GM23338 (cell line): Measurements from ENCODE around the gene AGAP1. TPM values are rescaled to one million over a fixed set of nuclear protein-coding genes. Genes with fewer than 3 reads are reported as not detected.

Experiments used
- ATAC-seq: fragments of 200-7000 bp; cut with Tn5 transposase; 3 replicates; pipeline ENCODE4 v1.9.1; 2020
- DNase-seq: peaks from one replicate; pipeline ENCODE4 v3.0.0-alpha.2; 2015; ENCODE audit warnings: low spot score
- H2AFZ ChIP-seq: fragments of 200-600 bp; sonication (generic); 2 replicates; pipeline ENCODE4 v1.8.0; 2016; ENCODE audit warnings: antibody characterized with exemption, mild to moderate bottlenecking, moderate library complexity
- H3F3A ChIP-seq: fragments of 200-600 bp; sonication (generic); replicated peaks from 2 replicates; pipeline ENCODE4 v1.8.0; 2017; ENCODE audit warnings: antibody characterized with exemption, mixed run types, low read depth
- H3K27ac ChIP-seq: fragments of 200-600 bp; sonication (generic); 2 replicates; pipeline ENCODE4 v1.6.1; 2016; ENCODE audit warnings: low read depth
- H3K27me3 ChIP-seq: fragments of 200-600 bp; sonication (generic); 2 replicates; pipeline ENCODE4 v1.8.0; 2016; ENCODE audit warnings: mild to moderate bottlenecking, mixed run types, moderate library complexity; ENCODE audit not compliant: insufficient read depth
- H3K36me3 ChIP-seq: fragments of 200-600 bp; sonication (generic); 2 replicates; pipeline ENCODE4 v1.8.0; 2016; ENCODE audit warnings: mild to moderate bottlenecking; ENCODE audit not compliant: insufficient read depth
- H3K4me1 ChIP-seq: fragments of 200-600 bp; sonication (generic); 2 replicates; pipeline ENCODE4 v1.8.0; 2016; ENCODE audit warnings: mild to moderate bottlenecking, moderate library complexity; ENCODE audit not compliant: insufficient read depth
- H3K4me2 ChIP-seq: fragments of 200-600 bp; sonication (generic); 2 replicates; pipeline ENCODE4 v1.7.1; 2017; ENCODE audit warnings: mixed run types
- H3K4me3 ChIP-seq: fragments of 200-600 bp; sonication (generic); 2 replicates; pipeline ENCODE4 v1.6.1; 2016; ENCODE audit warnings: mixed run types
- H3K79me2 ChIP-seq: fragments of 200-600 bp; sonication (generic); replicated peaks from 2 replicates; pipeline ENCODE4 v1.8.0; 2017; ENCODE audit warnings: mild to moderate bottlenecking; ENCODE audit not compliant: insufficient read depth
- H3K9me2 ChIP-seq: fragments of 200-600 bp; sonication (generic); 2 replicates; pipeline ENCODE4 v1.8.0; 2017; ENCODE audit not compliant: insufficient read depth
- H4K20me1 ChIP-seq: fragments of 200-600 bp; sonication (generic); replicated peaks from 2 replicates; pipeline ENCODE4 v1.8.0; 2017; ENCODE audit warnings: mild to moderate bottlenecking; ENCODE audit not compliant: insufficient read depth
- H3K27ac Mint-ChIP-seq: 2 replicates; pipeline ENCODE4 v1.8.0; 2020; ENCODE audit warnings: inconsistent platforms, mild to moderate bottlenecking, moderate library complexity, mixed read lengths
- H3K27me3 Mint-ChIP-seq: 3 replicates; pipeline ENCODE4 v1.8.0; 2022; ENCODE audit warnings: low read depth, mild to moderate bottlenecking, moderate library complexity, mixed read lengths, inconsistent platforms; ENCODE audit not compliant: insufficient read depth, poor library complexity
- H3K36me3 Mint-ChIP-seq: 3 replicates; pipeline ENCODE4 v1.8.0; 2021; ENCODE audit warnings: low read depth, mild to moderate bottlenecking, inconsistent platforms, moderate library complexity, mixed read lengths
- H3K4me1 Mint-ChIP-seq: 3 replicates; pipeline ENCODE4 v1.8.0; 2020; ENCODE audit warnings: mild to moderate bottlenecking, inconsistent platforms, mixed read lengths
- H3K4me3 Mint-ChIP-seq: 3 replicates; pipeline ENCODE4 v1.8.0; 2021; ENCODE audit warnings: moderate library complexity, mild to moderate bottlenecking, inconsistent platforms, mixed read lengths
- H3K9me3 Mint-ChIP-seq: 3 replicates; pipeline ENCODE4 v1.8.0; 2020; ENCODE audit warnings: moderate library complexity, mild to moderate bottlenecking, inconsistent platforms, mixed read lengths
- CREB1 ChIP-seq: fragments of 250-450 bp; sonication (Bioruptor Pico); IDR thresholded peaks from 2 replicates; pipeline ENCODE4 v1.5.0; 2020; ENCODE audit warnings: low read depth, mild to moderate bottlenecking, moderate library complexity
- CTCF ChIP-seq, 2 experiments: fragments of 200-600 bp in 1 of 2; sonication (generic) in 1 of 2; conservative IDR thresholded peaks; 2 replicates each; pipeline versions ENCODE4 v1.5.1 to v1.6.1; 2016 to 2017; ENCODE audit warnings: antibody characterized with exemption in 2 of 2, low read depth in 2 of 2, mild to moderate bottlenecking in 2 of 2, moderate library complexity in 1 of 2
- ETS1 ChIP-seq: IDR thresholded peaks from 2 replicates; pipeline ENCODE4 v1.6.1; 2016; ENCODE audit warnings: antibody characterized with exemption
- EZH2 ChIP-seq: fragments of 200-600 bp; sonication (generic); IDR thresholded peaks from one replicate; pipeline ENCODE4 v1.8.0; 2017; ENCODE audit warnings: antibody characterized with exemption, mild to moderate bottlenecking, low read depth; ENCODE audit not compliant: unreplicated experiment
- EZH2phosphoT487 ChIP-seq: fragments of 200-600 bp; sonication (generic); IDR thresholded peaks from one replicate; pipeline ENCODE4 v1.8.1; 2018; ENCODE audit warnings: antibody characterized with exemption; ENCODE audit not compliant: unreplicated experiment
- JUNB ChIP-seq: IDR thresholded peaks from one replicate; pipeline ENCODE4 v1.6.1; 2016; ENCODE audit warnings: antibody characterized with exemption; ENCODE audit not compliant: unreplicated experiment
- NANOG ChIP-seq: IDR thresholded peaks from 2 replicates; pipeline ENCODE4 v1.6.1; 2016; ENCODE audit warnings: antibody characterized with exemption, borderline replicate concordance
- POLR2AphosphoS5 ChIP-seq: IDR thresholded peaks from 2 replicates; pipeline ENCODE4 v1.6.1; 2016; ENCODE audit warnings: antibody characterized with exemption, low read depth
- STAT1 ChIP-seq: IDR thresholded peaks from one replicate; pipeline ENCODE4 v1.6.1; 2016; ENCODE audit warnings: antibody characterized with exemption; ENCODE audit not compliant: unreplicated experiment
- ZNF114 ChIP-seq: fragments of 250-450 bp; sonication (Bioruptor Pico); IDR thresholded peaks from 2 replicates; pipeline ENCODE4 v1.5.0; 2020; ENCODE audit warnings: mild to moderate bottlenecking, moderate library complexity
- polyA plus RNA-seq: library from polyadenylated mRNA; unstranded; fragments of >200 nt; fragmentation: Nextera tagmentation; extraction: Ambion mirVana; gene quantifications from 2 replicates; pipeline ENCODE4 v1.2.1, GENCODE V29; 2016
- total RNA-seq: library from RNA; depleted of rRNA; stranded (reverse); fragments of >200 nt; shearing (Covaris generic); gene quantifications from 2 replicates; pipeline ENCODE4 v1.2.3, GENCODE V29; 2014

AGAP1 gene
- total and polyA plus RNA-seq, 2 experiments from 2014 or later = 13.3 to 27.9 TPM

DNA sequence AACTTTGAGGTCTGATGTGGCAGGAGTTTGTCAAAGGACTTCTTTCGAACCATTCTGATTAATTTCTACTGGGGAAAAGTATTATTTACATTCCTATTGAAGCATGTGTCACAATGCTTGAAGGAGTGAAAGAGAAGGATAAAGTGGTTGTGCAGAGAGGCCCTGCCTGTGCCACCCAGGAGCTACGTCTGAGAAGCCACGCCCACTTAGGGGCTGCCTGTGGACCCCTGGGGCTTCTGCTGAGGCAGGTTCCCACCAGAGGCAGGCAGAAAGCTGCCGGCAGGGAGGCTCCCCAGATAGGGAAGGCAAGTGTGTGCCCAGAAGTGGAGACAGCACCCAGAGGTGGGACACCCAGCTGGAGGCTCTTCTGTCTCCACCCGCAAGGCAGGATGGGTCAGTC, 627.0 kb downstream of the AGAP1 start:
- H3K27me3 ChIP-seq = peaks cover 10% of the 10 kb centered on the region; the same call in 1 of the 2 replicates

GRCh38 chr2:236121546-236121945, 627.7 kb downstream of the AGAP1 start:
- H3K27ac Mint-ChIP-seq = no peak overlapping the region
- H3K9me2 ChIP-seq = no peaks in the 10 kb centered on the region
- no peak overlapping the region for H3K27ac ChIP-seq
- peaks cover 23% of the 10 kb centered on the region for H3K27me3 Mint-ChIP-seq
- no peaks in the 10 kb centered on the region; the same call in 2 of the 3 replicates for H3K9me3 Mint-ChIP-seq
- peaks cover 16% of the 10 kb centered on the region for H3K4me1 ChIP-seq
- no peak overlapping the region for H3K4me2 ChIP-seq
- peaks cover 38% of the 10 kb centered on the region for H3K4me1 Mint-ChIP-seq
- peaks cover 10% of the 10 kb centered on the region; the same call in 1 of the 2 replicates for H3K27me3 ChIP-seq
- H2AFZ ChIP-seq = no peak overlapping the region
- H3K36me3 Mint-ChIP-seq = peaks cover 3% of the 10 kb centered on the region; the same call in 1 of the 3 replicates
- ATAC-seq (no peak), DNase-seq (no peak)
- H3K4me3 Mint-ChIP-seq = no peak overlapping the region
- no peak overlapping the region for H3K4me3 ChIP-seq
- no peaks in the 10 kb centered on the region for H3F3A ChIP-seq
- H3K79me2 ChIP-seq = no peaks in the 10 kb centered on the region
- H3K36me3 ChIP-seq = no peaks in the 10 kb centered on the region
- peaks cover 8% of the 10 kb centered on the region; the same call in 1 of the 2 replicates for H4K20me1 ChIP-seq
- TF ChIP-seq CTCF (conservative IDR thresholded peaks at IDR 0.05; ENCODE audit: low read depth in 2 of 2) = no peak
- TF ChIP-seq STAT1 = no peak
- TF ChIP-seq NANOG = no peak
- no peak for TF ChIP-seq EZH2
- no peak for TF ChIP-seq POLR2AphosphoS5
- TF ChIP-seq EZH2phosphoT487 = no peak
- no peak for TF ChIP-seq ETS1
- no peak for TF ChIP-seq JUNB
- no peak for TF ChIP-seq ZNF114 (CRISPR knock-in tag)

More for the DNA sequence above, 627.0 kb downstream of the AGAP1 start:
- H3F3A ChIP-seq = no peaks in the 10 kb centered on the region
- Mint-ChIP-seq H3K9me3 (no peaks in the 10 kb centered on the region; the same call in 2 of the 3 replicates), H3K27ac (no peak overlapping the region), H3K4me3 (no peak overlapping the region), H3K36me3 (peaks cover 3% of the 10 kb centered on the region; the same call in 1 of the 3 replicates), H3K27me3 (peaks cover 25% of the 10 kb centered on the region), H3K4me1 (peaks cover 37% of the 10 kb centered on the region)
- no peak overlapping the region for H3K4me2 ChIP-seq
- ATAC-seq (no peak), DNase-seq (no peak)
- no peak overlapping the region for H3K4me3 ChIP-seq
- no peak overlapping the region for H2AFZ ChIP-seq
- no peaks in the 10 kb centered on the region for H3K36me3 ChIP-seq
- TF ChIP-seq STAT1 = no peak
- TF ChIP-seq ZNF114 (CRISPR knock-in tag) = no peak
- no peak for TF ChIP-seq CREB1 (CRISPR knock-in tag)
- no peak for TF ChIP-seq CTCF (conservative IDR thresholded peaks at IDR 0.05; ENCODE audit: low read depth in 2 of 2)
- TF ChIP-seq EZH2phosphoT487 = no peak
- no peaks in the 10 kb centered on the region for H3K9me2 ChIP-seq
- H3K79me2 ChIP-seq = no peaks in the 10 kb centered on the region
- peaks cover 8% of the 10 kb centered on the region; the same call in 1 of the 2 replicates for H4K20me1 ChIP-seq
- H3K27ac ChIP-seq = no peak overlapping the region
- H3K4me1 ChIP-seq = peaks cover 16% of the 10 kb centered on the region; the same call in 1 of the 2 replicates
